Keratinocyte (primary cell): ENCODE measurements around the gene SRP68. TPM values are rescaled to one million over a fixed set of nuclear protein-coding genes. Genes with fewer than 3 reads are reported as not detected.

Experiments
- DNase-seq: peaks from one replicate; pipeline ENCODE4 v3.0.0-alpha.2; 2011; ENCODE audit warnings: low read depth, missing footprints, low spot score
- FAIRE-seq: peaks from 2 replicates; lab custom pipeline; 2011; peaks lifted over from hg19 to GRCh38; lab: Jason Lieb, UNC
- H2AFZ ChIP-seq: 2 replicates; pipeline ENCODE4 v1.6.0; 2012; ENCODE audit warnings: low read length, control low read depth, inconsistent platforms; ENCODE audit not compliant: control insufficient read depth
- H3K27ac ChIP-seq: 2 replicates; pipeline ENCODE4 v1.5.1; 2011; ENCODE audit warnings: low read length; ENCODE audit not compliant: control insufficient read depth, insufficient read depth
- H3K27me3 ChIP-seq: 3 replicates; pipeline ENCODE4 v1.6.0; 2011; ENCODE audit warnings: low read length; ENCODE audit not compliant: control insufficient read depth, insufficient read depth; ENCODE audit errors: extremely low read depth
- H3K36me3 ChIP-seq, 2 experiments: 2 replicates in 1 of 2; 3 replicates in 1 of 2; pipeline ENCODE4 v1.5.1; 2011; ENCODE audit warnings: low read length in 2 of 2, mild to moderate bottlenecking in 1 of 2; ENCODE audit not compliant: control insufficient read depth in 2 of 2, insufficient read depth in 2 of 2; ENCODE audit errors: extremely low read depth in 1 of 2
- H3K4me1 ChIP-seq: 3 replicates; pipeline ENCODE4 v1.5.1; 2011; ENCODE audit warnings: low read length; ENCODE audit not compliant: control insufficient read depth, insufficient read depth; ENCODE audit errors: extremely low read depth
- H3K4me2 ChIP-seq: 3 replicates; pipeline ENCODE4 v1.6.0; 2011; ENCODE audit warnings: low read depth, low read length; ENCODE audit not compliant: control insufficient read depth, insufficient read depth; ENCODE audit errors: extremely low read depth
- H3K4me3 ChIP-seq, 3 experiments: fragments of 200-600 bp in 1 of 3; sonication (generic) in 1 of 3; 2 replicates in 2 of 3; 3 replicates in 1 of 3; pipeline ENCODE4 v1.5.1; 2011 to 2016; ENCODE audit warnings: low read length in 3 of 3, mild to moderate bottlenecking in 3 of 3, control low read depth in 2 of 3, inconsistent platforms in 1 of 3, low read depth in 1 of 3, mixed read lengths in 1 of 3, mixed run types in 1 of 3, moderate library complexity in 1 of 3; ENCODE audit not compliant: control insufficient read depth in 2 of 3, insufficient read depth in 2 of 3; ENCODE audit errors: extremely low read depth in 1 of 3
- H3K79me2 ChIP-seq: 2 replicates; pipeline ENCODE4 v1.6.0; 2012; ENCODE audit warnings: low read length; ENCODE audit not compliant: control insufficient read depth, insufficient read depth
- H3K9ac ChIP-seq: 3 replicates; pipeline ENCODE4 v1.6.0; 2011; ENCODE audit warnings: low read length; ENCODE audit not compliant: control insufficient read depth, insufficient read depth; ENCODE audit errors: extremely low read depth
- H3K9me1 ChIP-seq: 3 replicates; pipeline ENCODE4 v1.6.0; 2011; ENCODE audit warnings: low read length; ENCODE audit not compliant: control insufficient read depth, insufficient read depth; ENCODE audit errors: extremely low read depth
- H3K9me3 ChIP-seq: 2 replicates; pipeline ENCODE4 v1.5.1; 2012; ENCODE audit warnings: low read depth, low read length; ENCODE audit not compliant: control insufficient read depth
- H4K20me1 ChIP-seq: 3 replicates; pipeline ENCODE4 v1.6.0; 2011; ENCODE audit warnings: low read length; ENCODE audit not compliant: control insufficient read depth, insufficient read depth; ENCODE audit errors: extremely low read depth
- EZH2 ChIP-seq: IDR thresholded peaks from one replicate; pipeline ENCODE4 v1.6.1; 2012; ENCODE audit warnings: inconsistent platforms, mild to moderate bottlenecking, low read length, moderate library complexity
- dilution Hi-C: fragments of 300-500 bp; cut with MboI; formaldehyde crosslinking; loops from one replicate; pipeline ENCODE4 v1.7.0; 2020; ENCODE audit warnings: low sequenced_read_pairs; ENCODE audit not compliant: extremely low pct_ligation_motif_present
- polyA plus RNA-seq, 5 experiments: library from polyadenylated mRNA; depleted of rRNA in 3 of 5; stranded (reverse) in 3 of 5; stranded (forward) in 1 of 5; unstranded in 1 of 5; fragments of >200 nt; gene quantifications; 1 replicate in 1 of 5; 2 replicates in 3 of 5; 3 replicates in 1 of 5; pipeline versions ENCODE4 v1.2.1 to v1.2.3, GENCODE V29; 2011 to 2012; ENCODE audit warnings: missing spikeins in 2 of 5, low read depth in 1 of 5, low replicate concordance in 1 of 5
- TF ChIP-seq, protein P1 (sequence below), 3 experiments: IDR thresholded peaks in 1 of 3; conservative IDR thresholded peaks in 1 of 3; optimal IDR thresholded peaks in 1 of 3; 2 replicates in 2 of 3; 3 replicates in 1 of 3; pipeline versions ENCODE3 to v1.5.1; 2011; ENCODE audit warnings: low read length in 3 of 3, mild to moderate bottlenecking in 3 of 3, moderate library complexity in 2 of 3, control low read depth in 1 of 3, inconsistent platforms in 1 of 3; ENCODE audit not compliant: insufficient read depth in 2 of 3; ENCODE audit errors: extremely low read depth in 1 of 3

SRP68 gene
- polyA plus RNA-seq, 1 donor (not counting 4 experiments of a cell fraction or from before 2014, with no cell fraction given): 81.3 TPM

DNA sequence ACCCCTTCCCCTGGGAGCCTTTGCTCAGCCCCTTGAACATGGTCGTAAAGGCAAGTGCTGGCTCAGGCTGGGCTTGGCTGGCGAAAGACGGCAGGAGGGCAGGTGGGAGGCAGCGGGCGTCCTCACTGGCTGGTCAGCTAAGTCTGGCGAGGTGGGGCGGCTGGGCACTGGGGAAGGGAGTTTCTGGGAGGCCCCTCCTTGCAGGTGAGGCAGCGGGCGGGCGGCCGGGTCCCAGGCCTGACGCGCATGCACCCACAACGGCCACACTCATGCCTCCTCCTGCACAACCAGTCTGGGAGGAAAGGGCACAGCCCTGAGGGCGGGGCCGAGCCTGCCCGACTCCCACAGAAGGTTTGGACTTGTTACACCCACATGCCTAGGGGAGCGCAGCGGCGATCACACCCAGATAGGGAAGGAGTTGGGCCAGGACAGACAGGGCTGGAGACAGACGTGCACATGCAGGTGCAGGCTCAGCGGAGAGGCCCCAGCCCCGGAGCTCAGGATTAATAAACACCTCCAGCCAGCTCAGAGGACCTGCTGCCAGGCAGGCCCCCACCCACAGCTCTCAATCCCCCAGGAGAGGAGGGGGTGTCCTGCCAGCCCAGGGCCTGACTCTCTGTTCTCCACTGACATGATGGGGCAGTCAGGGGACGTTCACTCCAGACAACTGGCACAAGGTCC is 45.0 kb downstream of the SRP68 start, which contains the start of gene EVPL:
Gene EVPL, minus strand, starts transcription at position 148 of the 681 bp plus-strand sequence. Its CDS starts 108 bp downstream, at position 40.
- Histone ChIP-seq H2AFZ (peak within 1 kb of the TSS; percentile 73), H3K36me3 (peaks cover 0 to 9% of the 10 kb centered on the region in 2 experiments), H3K4me3 (peak within 1 kb of the TSS; percentile 74 to 75 (median 74)), H3K27ac (peak within 1 kb of the TSS; percentile 67), H3K27me3 (no peaks in the 10 kb centered on the region), H3K4me1 (peaks cover 21% of the 10 kb centered on the region), H3K9me1 (no peaks in the 10 kb centered on the region), H3K4me2 (peak within 1 kb of the TSS; percentile 83), H3K9ac (peak within 1 kb of the TSS; percentile 77), H3K9me3 (no peaks in the 10 kb centered on the region), H3K79me2 (peaks cover 11% of the 10 kb centered on the region), H4K20me1 (peaks cover 4% of the 10 kb centered on the region)
- dilution Hi-C loops: no loop called here
- TF ChIP-seq, protein P1, sequence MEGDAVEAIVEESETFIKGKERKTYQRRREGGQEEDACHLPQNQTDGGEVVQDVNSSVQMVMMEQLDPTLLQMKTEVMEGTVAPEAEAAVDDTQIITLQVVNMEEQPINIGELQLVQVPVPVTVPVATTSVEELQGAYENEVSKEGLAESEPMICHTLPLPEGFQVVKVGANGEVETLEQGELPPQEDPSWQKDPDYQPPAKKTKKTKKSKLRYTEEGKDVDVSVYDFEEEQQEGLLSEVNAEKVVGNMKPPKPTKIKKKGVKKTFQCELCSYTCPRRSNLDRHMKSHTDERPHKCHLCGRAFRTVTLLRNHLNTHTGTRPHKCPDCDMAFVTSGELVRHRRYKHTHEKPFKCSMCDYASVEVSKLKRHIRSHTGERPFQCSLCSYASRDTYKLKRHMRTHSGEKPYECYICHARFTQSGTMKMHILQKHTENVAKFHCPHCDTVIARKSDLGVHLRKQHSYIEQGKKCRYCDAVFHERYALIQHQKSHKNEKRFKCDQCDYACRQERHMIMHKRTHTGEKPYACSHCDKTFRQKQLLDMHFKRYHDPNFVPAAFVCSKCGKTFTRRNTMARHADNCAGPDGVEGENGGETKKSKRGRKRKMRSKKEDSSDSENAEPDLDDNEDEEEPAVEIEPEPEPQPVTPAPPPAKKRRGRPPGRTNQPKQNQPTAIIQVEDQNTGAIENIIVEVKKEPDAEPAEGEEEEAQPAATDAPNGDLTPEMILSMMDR (optimal IDR thresholded peaks at IDR 0.05 in 1 of 3, IDR thresholded peaks at IDR 0.05 in 1 of 3, conservative IDR thresholded peaks at IDR 0.05 in 1 of 3; ENCODE audit: extremely low read depth in 1 of 3, insufficient read depth in 2 of 3, low read length in 3 of 3): no peak
- no peak for TF ChIP-seq EZH2
- FAIRE-seq: peak; percentile 98
- peak; percentile 96 for DNase-seq

DNA sequence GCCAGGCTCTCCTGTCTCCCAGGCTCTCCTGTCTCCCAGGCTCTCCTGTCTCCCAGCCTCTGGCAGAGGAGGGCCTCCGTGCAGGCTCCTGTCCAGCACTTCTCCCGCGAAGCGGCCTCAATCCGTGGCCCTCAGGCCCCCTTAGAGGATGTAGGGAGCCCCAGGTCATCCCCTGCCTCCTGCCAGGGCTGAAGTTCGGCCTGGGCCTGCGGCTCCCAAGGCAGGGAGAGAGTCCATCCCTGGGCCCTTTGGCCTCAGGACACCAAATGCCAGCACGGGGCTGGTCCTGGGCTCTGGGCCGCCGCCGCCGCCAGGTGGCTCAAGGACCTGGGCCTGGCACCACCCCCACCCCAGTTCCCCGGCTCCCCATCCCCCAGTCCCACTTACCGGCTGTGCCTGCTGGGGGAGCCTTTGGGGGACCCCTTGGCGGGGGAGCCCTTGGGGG is 45.6 kb downstream of the SRP68 start:
- TF ChIP-seq EZH2: no peak
- TF ChIP-seq, protein P1 (optimal IDR thresholded peaks at IDR 0.05 in 1 of 3, IDR thresholded peaks at IDR 0.05 in 1 of 3, conservative IDR thresholded peaks at IDR 0.05 in 1 of 3; ENCODE audit: extremely low read depth in 1 of 3, insufficient read depth in 2 of 3, low read length in 3 of 3): peak in 1 of 3 experiments; percentile 13
- H2AFZ ChIP-seq: peak overlapping the region; percentile 73
- no peak for DNase-seq
- peak overlapping the region; percentile 83 for H3K4me2 ChIP-seq
- H3K4me3 ChIP-seq: peak overlapping the region; percentile 74 to 75 (median 74)
- H3K27me3 ChIP-seq: no peaks in the 10 kb centered on the region
- H4K20me1 ChIP-seq: peaks cover 4% of the 10 kb centered on the region
- H3K9me1 ChIP-seq: no peaks in the 10 kb centered on the region
- H3K79me2 ChIP-seq: peaks cover 11% of the 10 kb centered on the region
- H3K27ac ChIP-seq: peak overlapping the region; percentile 67
- H3K4me1 ChIP-seq: peaks cover 21% of the 10 kb centered on the region
- H3K9ac ChIP-seq: peak overlapping the region; percentile 77
- dilution Hi-C loops: no loop called here
- no peaks in the 10 kb centered on the region for H3K9me3 ChIP-seq
- FAIRE-seq: no peak
- H3K36me3 ChIP-seq: peaks cover 0 to 10% of the 10 kb centered on the region in 2 experiments
